A673 (cell line): Measurements from ENCODE around the gene KRT35. TPM values are rescaled to one million over a fixed set of nuclear protein-coding genes. Genes with fewer than 3 reads are reported as not detected.

Source experiments
- BruUV-seq: library from RNA; stranded (reverse); fragments of 400-500 nt; replicated peaks from 2 replicates; lab custom pipeline; 2021; lab: Mats Ljungman, UMichigan
- CTCF ChIA-PET: fragments of 300-600 bp; sonication (Branson Sonifier 250); formaldehyde crosslinking; loops from one replicate; lab custom pipeline; 2022; ENCODE audit warnings: antibody characterized with exemption; lab: Charles Lee
- POLR2A ChIA-PET: fragments of 300-600 bp; sonication (Branson Sonifier 250); formaldehyde crosslinking; loops from one replicate; lab custom pipeline; 2022; ENCODE audit warnings: antibody characterized with exemption; ENCODE audit not compliant: low non-redundant PET; lab: Charles Lee
- DNase-seq: peaks from one replicate; pipeline ENCODE4 v3.0.0-alpha.2; 2015; ENCODE audit warnings: low spot score
- H3K27ac ChIP-seq: fragments of 200-600 bp; sonication (generic); 2 replicates; pipeline ENCODE4 v1.5.1; 2016; ENCODE audit warnings: mixed run types, low read depth, mild to moderate bottlenecking, mixed read lengths, antibody characterized with exemption, low read length; ENCODE audit not compliant: poor library complexity, severe bottlenecking
- H3K27me3 ChIP-seq: fragments of 200-600 bp; sonication (generic); replicated peaks from 2 replicates; pipeline ENCODE4 v1.6.1; 2017; ENCODE audit warnings: mixed run types, low read depth, mild to moderate bottlenecking, mixed read lengths, antibody characterized with exemption, low read length; ENCODE audit not compliant: insufficient read depth, poor library complexity
- H3K36me3 ChIP-seq: fragments of 200-600 bp; sonication (generic); 2 replicates; pipeline ENCODE4 v1.6.1; 2016; ENCODE audit warnings: mixed run types, mild to moderate bottlenecking, mixed read lengths, antibody characterized with exemption, low read length; ENCODE audit not compliant: insufficient read depth, poor library complexity, severe bottlenecking
- H3K4me1 ChIP-seq: fragments of 200-600 bp; sonication (generic); 2 replicates; pipeline ENCODE4 v1.6.1; 2017; ENCODE audit warnings: mixed run types, mild to moderate bottlenecking, mixed read lengths, antibody characterized with exemption, low read length; ENCODE audit not compliant: insufficient read depth, poor library complexity, severe bottlenecking
- H3K4me3 ChIP-seq: fragments of 200-600 bp; sonication (generic); 2 replicates; pipeline ENCODE4 v1.5.1; 2016; ENCODE audit warnings: low read depth, mixed run types, mild to moderate bottlenecking, mixed read lengths, low read length; ENCODE audit not compliant: poor library complexity, severe bottlenecking
- H3K9me3 ChIP-seq: fragments of 200-600 bp; sonication (generic); 2 replicates; pipeline ENCODE4 v1.6.1; 2016; ENCODE audit warnings: mixed run types, low read depth, mild to moderate bottlenecking, mixed read lengths, antibody characterized with exemption, low read length; ENCODE audit not compliant: poor library complexity, severe bottlenecking
- CTCF ChIP-seq: fragments of 300-800, 200-600 bp; sonication (generic); conservative IDR thresholded peaks from 2 replicates; pipeline ENCODE4 v1.5.1; 2017; ENCODE audit warnings: low read depth, mild to moderate bottlenecking, antibody characterized with exemption, low read length, moderate library complexity, mixed read lengths
- EZH2 ChIP-seq: fragments of 200-600 bp; sonication (generic); IDR thresholded peaks from 2 replicates; pipeline ENCODE4 v1.6.1; 2017; ENCODE audit warnings: borderline replicate concordance, low read depth, mild to moderate bottlenecking, mixed read lengths, antibody characterized with exemption, low read length; ENCODE audit not compliant: poor library complexity, severe bottlenecking
- intact Hi-C: fragments of 100-400 bp; cut with micrococcal nuclease; formaldehyde crosslinking; loops from one replicate; pipeline ENCODE4 v1.10.0; 2022; ENCODE audit not compliant: unreplicated experiment
- total RNA-seq: library from RNA; stranded (reverse); gene quantifications from 2 replicates; pipeline ENCODE4 v1.2.3, GENCODE V29; 2021

Gene KRT35
- total RNA-seq, 1 experiment from 2014 or later = not detected

- DNase-seq = no peak
- H3K27me3 ChIP-seq = no peaks in the 10 kb centered on the region
- POLR2A ChIA-PET = no interaction called here
- BruUV-seq = no TSS peak
- intact Hi-C loops = no loop called here
- no peak overlapping the region for H3K27ac ChIP-seq
- H3K9me3 ChIP-seq = no peaks in the 10 kb centered on the region
- H3K4me1 ChIP-seq = peaks cover 4% of the 10 kb centered on the region
- no peaks in the 10 kb centered on the region for H3K36me3 ChIP-seq
- TF ChIP-seq EZH2 (no peak), CTCF (no peak)
- no peak overlapping the region for H3K4me3 ChIP-seq
- CTCF ChIA-PET = no interaction called here
Observed at GRCh38 chr17:41494524-41494923, 13.6 kb upstream of the KRT35 start.

DNA sequence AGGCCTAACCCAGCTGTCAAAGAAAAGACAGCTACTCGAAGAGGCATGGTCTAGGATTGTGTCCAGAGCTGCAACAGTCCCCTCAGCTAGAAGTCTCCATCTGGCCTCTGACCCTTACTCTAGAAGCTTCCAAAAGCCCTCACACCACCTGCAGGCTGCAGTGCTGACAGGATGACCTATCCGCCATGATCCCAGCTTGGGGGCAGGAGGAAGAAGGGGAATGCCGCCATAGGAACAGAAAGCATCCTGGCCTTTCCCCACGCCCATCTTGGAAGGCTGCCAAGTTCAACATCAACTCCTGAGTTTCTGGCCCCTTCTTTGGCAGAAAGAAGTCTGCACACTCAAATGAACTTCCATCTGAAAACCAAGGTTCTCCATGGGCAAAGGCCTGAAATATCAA, 11.8 kb upstream of the KRT35 start:
- TF ChIP-seq EZH2 (no peak), CTCF (no peak)
- POLR2A ChIA-PET = no interaction called here
- intact Hi-C loops = no loop called here
- no peak overlapping the region for H3K27ac ChIP-seq
- DNase-seq = no peak
- peaks cover 4% of the 10 kb centered on the region for H3K4me1 ChIP-seq
- CTCF ChIA-PET = interaction anchor here (0.6 kb wide), 1 partner anchor 424 kb away, joined by 3 read pairs; no protein-coding TSS in a partner anchor
- no TSS peak for BruUV-seq
- H3K4me3 ChIP-seq = no peak overlapping the region
- H3K9me3 ChIP-seq = no peaks in the 10 kb centered on the region
- no peaks in the 10 kb centered on the region for H3K36me3 ChIP-seq
- H3K27me3 ChIP-seq = no peaks in the 10 kb centered on the region

DNA sequence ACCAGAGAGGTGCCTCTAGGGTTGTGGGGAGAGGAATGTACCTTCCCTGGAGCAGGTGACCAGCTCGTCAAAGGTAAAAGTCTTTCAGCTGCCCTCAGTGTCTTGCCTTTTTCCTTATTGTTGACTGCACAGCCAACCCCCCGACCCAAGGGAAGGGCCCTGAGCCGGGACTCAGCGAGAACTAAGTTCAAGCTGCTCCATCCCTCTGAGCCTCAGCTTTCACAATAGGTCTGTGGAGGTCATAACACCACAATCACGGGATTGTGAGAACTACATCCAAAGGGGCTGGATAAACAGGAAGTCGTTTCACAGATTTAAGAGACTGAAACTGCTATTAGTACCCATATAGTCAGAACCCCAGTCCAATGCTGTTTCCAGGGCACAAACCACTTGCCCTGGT, 11.4 kb upstream of the KRT35 start:
- no TSS peak for BruUV-seq
- H3K4me1 ChIP-seq = peaks cover 4% of the 10 kb centered on the region
- no peaks in the 10 kb centered on the region for H3K9me3 ChIP-seq
- TF ChIP-seq CTCF = no peak
- TF ChIP-seq EZH2 = no peak
- no peak overlapping the region for H3K4me3 ChIP-seq
- H3K27ac ChIP-seq = no peak overlapping the region
- no peaks in the 10 kb centered on the region for H3K27me3 ChIP-seq
- DNase-seq = no peak
- ChIA-PET CTCF (no interaction called here), POLR2A (no interaction called here)
- no peaks in the 10 kb centered on the region for H3K36me3 ChIP-seq
- intact Hi-C loops = no loop called here
